Common myeloid progenitor, CD34-positive (primary cell): ENCODE measurements around the gene ASB11.
"Not testable (repeated sequence)": the region's sequence is repeated elsewhere in the genome, so short reads cannot be mapped to it uniquely, and the experiment has no call there.

Source experiments
- CTCF ChIA-PET: fragments of 350-600 bp; sonication (Branson Sonifier 250); formaldehyde crosslinking; loops from one replicate; lab custom pipeline; 2021; ENCODE audit warnings: antibody characterized with exemption; lab: Charles Lee
- POLR2A ChIA-PET: fragments of 350-600 bp; sonication (Branson Sonifier 250); formaldehyde crosslinking; loops from one replicate; lab custom pipeline; 2021; ENCODE audit warnings: antibody characterized with exemption; lab: Charles Lee
- DNase-seq, 3 donors: peaks; one replicate each; pipeline versions ENCODE4 v3.0.0 to v3.0.0-alpha.2; 2013
- H3K27ac ChIP-seq, 2 experiments: 1 replicate in 1 of 2; 2 replicates in 1 of 2; pipeline ENCODE4 v1.7.0; 2013; ENCODE audit warnings: inconsistent platforms in 2 of 2, low read length in 2 of 2, mild to moderate bottlenecking in 2 of 2, low read depth in 1 of 2, moderate library complexity in 1 of 2; ENCODE audit not compliant: severe bottlenecking in 2 of 2, insufficient read depth in 1 of 2, poor library complexity in 1 of 2
- H3K27me3 ChIP-seq, 5 experiments: replicated peaks in 2 of 5; 1 replicate in 3 of 5; 2 replicates in 2 of 5; pipeline versions ENCODE4 v1.6.1 to v1.7.0; 2013; ENCODE audit warnings: low read length in 4 of 5, mild to moderate bottlenecking in 2 of 5, moderate library complexity in 2 of 5, inconsistent platforms in 1 of 5; ENCODE audit not compliant: insufficient read depth in 5 of 5, control insufficient read depth in 4 of 5
- H3K36me3 ChIP-seq, 4 experiments: 1 replicate in 2 of 4; 2 replicates in 2 of 4; pipeline versions ENCODE4 v1.6.1 to v1.7.0; 2013; ENCODE audit warnings: low read length in 3 of 4, control low read depth in 1 of 4, mild to moderate bottlenecking in 1 of 4; ENCODE audit not compliant: control insufficient read depth in 4 of 4, insufficient read depth in 4 of 4
- H3K4me1 ChIP-seq, 4 experiments: 1 replicate in 3 of 4; 2 replicates in 1 of 4; pipeline versions ENCODE4 v1.6.1 to v1.7.1; 2013; ENCODE audit warnings: low read length in 3 of 4, mild to moderate bottlenecking in 3 of 4, control low read depth in 1 of 4, inconsistent platforms in 1 of 4, moderate library complexity in 1 of 4; ENCODE audit not compliant: control insufficient read depth in 4 of 4, insufficient read depth in 4 of 4; ENCODE audit errors: control extremely low read depth in 1 of 4
- H3K4me3 ChIP-seq, 7 experiments: 1 replicate in 4 of 7; 2 replicates in 3 of 7; pipeline versions ENCODE4 v1.5.1 to v1.7.0; 2013; ENCODE audit warnings: mild to moderate bottlenecking in 7 of 7, low read length in 6 of 7, moderate library complexity in 6 of 7, inconsistent platforms in 2 of 7, low read depth in 2 of 7, control low read depth in 1 of 7; ENCODE audit not compliant: insufficient read depth in 4 of 7, control insufficient read depth in 1 of 7; ENCODE audit errors: extremely low read depth in 1 of 7
- H3K9me3 ChIP-seq, 5 experiments: 1 replicate in 4 of 5; 2 replicates in 1 of 5; pipeline versions ENCODE4 v1.6.1 to v1.7.1; 2013; ENCODE audit warnings: low read length in 4 of 5, mild to moderate bottlenecking in 2 of 5, inconsistent platforms in 1 of 5, low read depth in 1 of 5, moderate library complexity in 1 of 5; ENCODE audit not compliant: control insufficient read depth in 4 of 5, insufficient read depth in 2 of 5; ENCODE audit errors: control extremely low read depth in 1 of 5
- WGBS: methylation state at CpG from one replicate; pipeline ENCODE4 v1.1.5; 2013; ENCODE audit not compliant: insufficient coverage; 5-methylcytosine and 5-hydroxymethylcytosine counted together

ASB11 gene

DNA sequence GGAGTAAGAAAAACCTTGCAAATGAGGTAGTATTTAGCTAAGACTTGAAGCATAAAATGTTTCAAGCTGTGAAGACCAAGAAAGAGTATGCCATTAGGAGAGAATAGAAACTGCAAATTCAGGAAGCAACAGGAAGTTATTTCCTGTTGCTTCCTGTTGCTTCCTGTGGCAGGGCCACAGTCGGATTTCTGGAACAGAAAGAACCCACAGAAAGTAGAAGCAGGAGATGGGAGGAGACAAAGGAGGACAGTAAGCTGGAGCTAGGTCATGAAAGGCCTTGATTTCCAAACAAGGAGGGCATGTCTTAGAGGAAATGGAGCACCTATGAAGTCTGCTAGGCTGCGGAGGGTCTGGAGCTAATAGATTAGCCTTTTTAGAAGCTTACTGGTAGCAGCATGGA is 17.2 kb downstream of the ASB11 start:
- ChIA-PET POLR2A (no interaction called here), CTCF (interaction anchor here (0.9 to 3.1 kb wide), 3 partner anchors 48 to 173 kb away, joined by 3 to 14 read pairs (median 3); no protein-coding TSS in a partner anchor)
- H3K4me3 ChIP-seq: peak overlapping the region in 2 of 7 experiments; percentile 9 to 17
- no peaks in the 10 kb centered on the region for H3K9me3 ChIP-seq
- DNase-seq: peak; percentile 1 to 15 (median 7)
- no peaks in the 10 kb centered on the region for H3K36me3 ChIP-seq
- peak overlapping the region in 1 of 2 experiments; percentile 30 for H3K27ac ChIP-seq
- H3K4me1 ChIP-seq: peaks cover 0 to 16% (median 14%) of the 10 kb centered on the region in 4 experiments
- H3K27me3 ChIP-seq: peaks cover 0 to 8% (median 0%) of the 10 kb centered on the region in 5 experiments
- WGBS: 33% methylated on average over 2 of the region's 2 CpGs

DNA sequence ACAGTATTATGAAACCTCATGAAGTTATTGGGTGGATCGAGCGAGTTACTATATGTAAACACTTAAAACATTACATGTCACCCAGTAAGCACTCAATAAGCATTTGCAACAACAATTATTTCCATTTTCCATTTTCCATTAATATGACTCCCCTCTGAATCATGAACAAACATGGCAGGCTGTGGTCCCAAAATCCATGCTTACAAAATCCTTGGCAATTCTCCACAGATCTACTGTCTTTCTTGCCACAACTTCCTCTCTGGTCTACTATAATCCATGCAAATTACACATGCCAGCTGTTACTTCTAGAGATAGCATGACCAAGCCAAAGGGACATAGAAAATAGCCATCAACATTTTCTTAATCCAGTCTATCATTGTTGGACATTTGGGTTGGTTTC is 22.0 kb downstream of the ASB11 start:
- H3K36me3 ChIP-seq: no peaks in the 10 kb centered on the region
- H3K4me1 ChIP-seq: peaks cover 0 to 6% (median 5%) of the 10 kb centered on the region in 4 experiments
- H3K9me3 ChIP-seq: no peaks in the 10 kb centered on the region
- no peak overlapping the region for H3K4me3 ChIP-seq
- no peak for DNase-seq
- WGBS: 80% methylated on average over 1 of the region's 2 CpGs
- POLR2A ChIA-PET: no interaction called here
- H3K27ac ChIP-seq: no peak overlapping the region
- CTCF ChIA-PET: no interaction called here
- H3K27me3 ChIP-seq: no peaks in the 10 kb centered on the region

DNA sequence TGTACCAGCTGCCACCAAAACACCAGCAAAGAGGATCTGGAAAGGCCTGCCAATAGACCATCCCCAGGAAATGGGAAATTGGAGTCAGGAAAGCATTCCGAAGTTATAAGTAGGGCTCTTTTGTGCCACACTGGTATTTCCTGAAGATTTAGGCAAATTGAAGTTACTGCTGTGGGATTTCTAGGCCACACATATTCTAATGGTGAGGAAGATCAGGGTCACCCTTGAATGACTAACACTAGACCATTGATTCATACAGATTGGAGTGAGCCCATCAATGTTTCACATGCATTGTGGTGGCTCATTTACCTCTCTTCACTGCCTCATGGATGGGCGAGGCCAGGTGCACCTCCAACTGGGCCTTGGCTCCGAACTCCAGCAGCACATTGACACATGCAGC is 22.6 kb downstream of the ASB11 start:
- H3K36me3 ChIP-seq: no peaks in the 10 kb centered on the region
- 94% methylated on average over 3 of the region's 3 CpGs for WGBS
- DNase-seq: no peak
- peaks cover 0 to 1% (median under 1%) of the 10 kb centered on the region in 4 experiments for H3K4me1 ChIP-seq
- ChIA-PET CTCF (no interaction called here), POLR2A (no interaction called here)
- no peaks in the 10 kb centered on the region for H3K9me3 ChIP-seq
- no peaks in the 10 kb centered on the region for H3K27me3 ChIP-seq
- H3K4me3 ChIP-seq: no peak overlapping the region
- H3K27ac ChIP-seq: no peak overlapping the region

DNA sequence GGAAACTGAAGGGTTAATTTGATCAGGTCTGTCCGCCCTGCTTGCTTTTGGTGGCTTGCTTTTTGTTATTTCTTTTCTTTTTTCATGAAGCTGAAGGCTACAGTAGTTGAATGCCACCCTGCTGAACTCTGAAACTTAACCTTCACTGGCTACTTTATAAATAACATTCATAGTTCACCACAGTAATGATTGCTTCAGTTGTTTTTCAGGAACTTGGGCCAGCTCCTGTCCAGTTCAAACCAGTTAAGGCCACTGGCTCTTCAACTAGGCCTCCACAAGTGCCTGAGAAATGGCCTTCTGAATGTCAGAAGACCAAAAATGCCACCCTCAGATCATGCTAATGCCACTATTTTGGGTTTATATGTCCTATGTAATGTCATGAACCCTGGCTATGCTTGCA is 37.8 kb downstream of the ASB11 start:
- ChIA-PET CTCF (no interaction called here), POLR2A (interaction anchor here (0.6 kb wide), 1 partner anchor 19 kb away, joined by 4 read pairs; no protein-coding TSS in a partner anchor)
- DNase-seq: no peak
- H3K27me3 ChIP-seq: peaks cover 0 to 7% (median 0%) of the 10 kb centered on the region in 5 experiments
- no peaks in the 10 kb centered on the region for H3K4me1 ChIP-seq
- no peak overlapping the region for H3K27ac ChIP-seq
- no CpG with 5 or more reads among the region's 1 CpG for WGBS
- no peaks in the 10 kb centered on the region for H3K9me3 ChIP-seq
- no peak overlapping the region for H3K4me3 ChIP-seq
- no peaks in the 10 kb centered on the region for H3K36me3 ChIP-seq

DNA sequence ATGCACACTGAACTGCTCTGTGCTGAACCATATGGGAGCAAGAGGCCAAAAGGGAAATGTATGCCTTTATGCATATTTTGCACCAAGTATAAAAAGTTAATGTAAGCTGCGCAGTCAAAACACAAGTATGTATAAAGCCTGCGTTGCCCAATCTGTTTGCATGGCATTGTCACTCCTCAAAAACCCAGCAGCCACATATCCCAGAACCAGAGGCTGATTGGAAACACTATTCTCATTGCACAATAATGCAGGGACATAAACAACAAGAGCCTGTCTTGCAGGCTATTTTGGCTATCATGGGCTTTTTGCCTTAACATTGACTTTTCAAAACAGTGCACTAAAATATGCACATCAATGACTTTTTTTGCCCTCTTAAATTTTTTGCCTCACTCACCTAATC is 40.5 kb downstream of the ASB11 start:
- Histone ChIP-seq H3K36me3 (no peaks in the 10 kb centered on the region), H3K27me3 (peaks cover 0 to 7% (median 0%) of the 10 kb centered on the region in 5 experiments), H3K27ac (no peak overlapping the region), H3K4me1 (peaks cover 0 to 5% (median 0%) of the 10 kb centered on the region in 4 experiments), H3K9me3 (no peaks in the 10 kb centered on the region), H3K4me3 (no peak overlapping the region)
- ChIA-PET POLR2A (no interaction called here), CTCF (no interaction called here)
- WGBS: 80% methylated on average over 2 of the region's 2 CpGs
- DNase-seq: no peak

DNA sequence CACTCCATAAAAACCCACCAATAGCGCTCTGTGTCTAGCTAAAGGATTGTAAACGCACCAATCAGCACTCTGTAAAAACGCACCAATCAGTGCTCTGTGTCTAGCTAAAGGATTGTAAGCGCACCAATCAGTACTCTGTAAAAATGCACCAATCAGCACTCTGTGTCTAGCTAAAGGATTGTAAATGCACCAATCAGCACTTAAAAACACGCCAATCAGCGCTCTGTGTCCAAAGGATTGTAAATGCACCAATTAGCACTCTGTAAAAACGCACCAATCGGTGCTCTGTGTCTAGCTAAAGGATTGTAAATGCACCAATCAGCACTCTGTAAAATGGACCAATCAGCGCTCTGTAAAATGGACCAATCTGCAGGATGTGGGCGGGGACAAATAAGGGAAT is 42.2 kb downstream of the ASB11 start:
- POLR2A ChIA-PET: not testable (repeated sequence)

DNA sequence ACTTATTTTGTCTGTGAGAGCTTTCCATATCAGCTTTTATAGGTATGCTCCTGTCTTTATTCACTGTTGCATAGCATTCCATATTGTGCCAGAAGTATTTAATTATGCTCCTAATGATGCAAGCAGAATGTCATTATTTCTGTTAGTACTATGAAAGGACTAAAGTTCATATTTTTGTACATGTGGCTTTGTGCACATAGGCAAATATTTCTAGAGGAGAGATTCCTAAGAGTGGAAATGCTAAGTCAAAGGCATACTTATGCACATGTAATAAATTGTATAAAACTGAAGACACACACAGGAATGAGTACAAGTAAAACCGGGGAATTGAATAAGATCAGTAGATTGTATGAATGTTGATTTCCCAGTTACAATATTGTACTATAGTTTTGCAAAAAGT is 43.7 kb downstream of the ASB11 start:
- POLR2A ChIA-PET: no interaction called here
- H3K27me3 ChIP-seq: peaks cover 0 to 2% (median 0%) of the 10 kb centered on the region in 5 experiments

More for the DNA sequence above, 42.2 kb downstream of the ASB11 start:
- 92% methylated on average over 10 of the region's 10 CpGs for WGBS
- CTCF ChIA-PET, H3K9me3 ChIP-seq, DNase-seq, H3K4me3 ChIP-seq, H3K36me3 ChIP-seq, H3K27me3 ChIP-seq, H3K27ac ChIP-seq: not testable (repeated sequence)
- H3K4me1 ChIP-seq: peaks cover 0 to 11% (median 0%) of the 10 kb centered on the region in 4 experiments

More for the DNA sequence above, 43.7 kb downstream of the ASB11 start:
- WGBS: no CpG with 5 or more reads among the region's 1 CpG
- Histone ChIP-seq H3K9me3 (no peaks in the 10 kb centered on the region), H3K4me1 (peaks cover 0 to 11% (median 0%) of the 10 kb centered on the region in 4 experiments), H3K36me3 (no peaks in the 10 kb centered on the region), H3K4me3 (no peak overlapping the region), H3K27ac (no peak overlapping the region)
- DNase-seq: no peak
- CTCF ChIA-PET: no interaction called here
